Fibroblast of villous mesenchyme (primary cell): ENCODE data around the gene LGALSL. TPM values are rescaled to one million over a fixed set of nuclear protein-coding genes. Genes with fewer than 3 reads are reported as not detected.

Experiments used
- DNase-seq: peaks from one replicate; pipeline ENCODE4 v3.0.0-alpha.2; 2010; ENCODE audit warnings: low read depth
- H3K4me3 ChIP-seq: 2 replicates; pipeline ENCODE4 v1.5.1; 2011; ENCODE audit warnings: low read depth, mild to moderate bottlenecking, low read length
- CTCF ChIP-seq: IDR thresholded peaks from 2 replicates; pipeline ENCODE4 v1.5.1; 2012; ENCODE audit warnings: low read depth, mild to moderate bottlenecking, low read length; ENCODE audit not compliant: insufficient read depth
- total RNA-seq: library from RNA; depleted of rRNA; stranded (reverse); fragments of >200 nt; gene quantifications from 2 replicates; pipeline ENCODE4 v1.2.3, GENCODE V29; 2012

The LGALSL gene
- total RNA-seq, 1 donor: 6.5 TPM

GRCh38 chr2:64412671-64413070 lies 41.3 kb upstream of the LGALSL start:
- no peak overlapping the region for H3K4me3 ChIP-seq
- no peak for DNase-seq
- TF ChIP-seq CTCF: no peak

GRCh38 chr2:64414736-64415435 lies 39.1 kb upstream of the LGALSL start:
- TF ChIP-seq CTCF: no peak
- no peak overlapping the region for H3K4me3 ChIP-seq
- no peak for DNase-seq

- no peak overlapping the region for H3K4me3 ChIP-seq
- no peak for DNase-seq
- TF ChIP-seq CTCF: no peak
Measured at GRCh38 chr2:64417624-64418023, 36.3 kb upstream of the LGALSL start.

GRCh38 chr2:64419596-64420165 lies 34.3 kb upstream of the LGALSL start:
- no peak overlapping the region for H3K4me3 ChIP-seq
- no peak for TF ChIP-seq CTCF
- no peak for DNase-seq

GRCh38 chr2:64420677-64421076 lies 33.3 kb upstream of the LGALSL start:
- TF ChIP-seq CTCF: no peak
- DNase-seq: no peak
- H3K4me3 ChIP-seq: no peak overlapping the region

GRCh38 chr2:64421201-64421600 lies 32.8 kb upstream of the LGALSL start:
- no peak for TF ChIP-seq CTCF
- DNase-seq: no peak
- no peak overlapping the region for H3K4me3 ChIP-seq

- H3K4me3 ChIP-seq: no peak overlapping the region
- no peak for TF ChIP-seq CTCF
- DNase-seq: no peak
Measured at GRCh38 chr2:64422466-64422865, 31.5 kb upstream of the LGALSL start.
